NCI-H2196 (cell line): ENCODE measurements around the gene RAB31.
A peak's percentile ranks its signal among the peaks of the same experiment; 100 is the strongest.

Experiments used
- DNase-seq: peaks from one replicate; lab custom pipeline; 2025; ENCODE audit not compliant: unreplicated experiment; lab: John Stamatoyannopoulos, UW

The RAB31 gene

GRCh38 chr18:9814431-9814830, 106.3 kb downstream of the RAB31 start:
- DNase-seq: no peak

GRCh38 chr18:9817286-9817685, 109.2 kb downstream of the RAB31 start:
- no peak for DNase-seq

DNA sequence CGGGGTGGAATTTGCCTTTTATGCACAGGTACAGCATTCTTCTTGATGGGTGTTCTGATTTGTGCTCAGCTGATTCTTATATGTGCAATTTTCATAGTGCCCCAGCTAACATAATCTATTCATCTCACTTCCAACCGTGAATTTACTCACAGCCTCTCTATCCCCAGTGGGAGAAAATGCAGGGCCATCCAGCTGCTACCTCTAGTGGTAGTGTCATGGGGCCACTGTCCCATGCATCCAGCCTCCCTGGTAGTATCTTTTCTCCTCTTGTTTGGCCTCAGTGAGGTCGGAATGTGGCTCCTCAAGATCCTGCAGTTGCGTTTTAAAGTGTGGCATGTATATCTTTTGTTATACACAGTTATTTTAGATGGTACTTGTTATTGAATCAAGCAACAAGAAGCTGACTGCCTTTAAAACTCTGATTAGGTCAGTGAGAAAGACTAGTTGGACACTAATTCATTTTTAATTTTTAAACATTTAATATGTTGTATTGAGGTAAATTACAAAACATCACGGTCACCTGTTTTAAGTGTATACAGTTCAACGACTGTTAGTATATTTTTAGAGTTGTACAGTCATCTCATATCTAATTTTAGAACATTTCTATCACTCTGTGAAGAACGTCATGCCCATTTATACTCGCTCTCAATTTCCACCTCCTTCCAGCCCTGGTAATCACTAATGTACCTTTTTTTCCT, 109.8 kb downstream of the RAB31 start:
- DNase-seq: no peak

DNA sequence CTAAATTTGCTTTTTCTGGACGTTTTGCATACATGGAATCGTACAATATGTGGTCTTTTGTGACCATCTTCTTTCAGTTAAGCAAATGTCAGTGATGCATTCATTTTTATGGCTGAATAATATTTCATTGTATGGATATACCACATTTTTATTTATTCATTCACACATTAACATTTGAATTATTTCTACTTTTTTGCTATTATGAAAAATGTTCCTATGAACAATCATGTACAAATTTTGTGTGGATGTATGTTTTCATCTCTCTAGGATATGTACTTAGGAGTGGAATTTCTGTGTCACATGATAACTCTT, 110.3 kb downstream of the RAB31 start:
- no peak for DNase-seq

DNA sequence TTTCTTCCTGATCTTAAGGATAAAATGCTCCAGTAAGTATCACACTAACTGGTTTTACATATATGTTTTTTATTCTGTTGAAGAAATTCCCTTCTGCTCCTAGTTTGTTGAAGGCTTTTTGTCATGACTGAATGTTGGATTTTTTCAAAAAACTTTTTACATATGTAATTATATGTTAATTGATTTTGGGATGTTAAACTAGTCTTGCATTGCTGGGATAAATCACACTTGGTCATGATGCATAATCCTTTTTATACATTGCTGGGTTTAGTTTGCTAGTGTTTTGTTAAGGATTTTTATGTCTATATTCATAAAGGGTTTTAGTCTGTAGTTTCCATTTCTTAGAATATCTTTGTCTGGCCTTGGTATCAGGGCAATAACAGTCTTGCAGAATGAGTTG, 112.0 kb downstream of the RAB31 start:
- no peak for DNase-seq

DNA sequence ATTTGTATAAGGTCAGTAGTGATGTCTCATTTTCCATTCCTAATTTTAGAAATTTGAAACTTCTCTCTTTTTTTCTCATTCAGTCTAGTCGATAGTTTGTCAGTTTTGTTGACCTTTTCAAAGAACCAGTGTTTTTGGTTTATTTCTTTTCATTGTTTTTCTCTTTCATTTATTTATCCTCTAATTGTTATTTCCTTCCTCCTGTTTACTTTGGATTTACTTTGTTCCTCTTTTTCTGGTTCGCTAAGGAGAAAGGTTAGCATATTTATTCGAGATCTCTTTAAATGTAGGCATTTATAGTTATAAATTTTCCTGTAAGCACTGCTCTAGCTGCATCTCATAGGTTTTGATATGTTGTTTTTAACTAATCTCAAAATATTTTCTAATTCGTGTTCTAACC, 112.6 kb downstream of the RAB31 start:
- no peak for DNase-seq

- no peak for DNase-seq
Observed at GRCh38 chr18:9822587-9823185, 114.6 kb downstream of the RAB31 start.

DNA sequence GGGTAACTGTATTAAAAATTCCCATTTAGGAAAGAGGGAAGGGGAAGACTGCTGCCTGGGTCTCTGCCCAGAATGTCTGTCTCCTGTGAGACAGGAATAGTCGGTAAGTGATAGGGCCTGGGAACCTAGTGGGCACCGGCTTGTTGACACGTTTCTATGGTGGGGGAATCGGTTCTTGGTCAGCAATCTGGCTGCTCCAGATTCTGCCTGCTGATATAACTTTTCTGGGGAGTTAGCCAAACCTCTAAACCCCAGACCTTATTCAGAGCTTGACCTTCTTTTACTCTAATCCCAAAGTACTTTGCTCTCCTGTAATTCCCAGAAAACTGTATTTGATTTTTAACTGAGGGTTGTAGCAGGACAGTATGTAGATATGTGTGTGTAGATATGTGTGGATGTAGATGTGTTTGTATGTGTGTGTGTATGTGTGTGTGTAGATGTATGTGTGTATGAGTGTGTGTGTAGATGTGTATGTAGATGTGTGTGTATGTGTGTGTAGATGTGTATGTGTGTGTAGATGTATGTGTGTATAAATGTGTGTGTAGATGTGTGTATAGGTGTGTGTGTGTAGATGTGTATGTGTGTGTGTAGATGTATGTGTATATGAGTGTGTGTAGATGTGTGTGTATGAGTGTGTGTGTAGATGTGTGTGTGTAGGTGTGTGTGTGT, 115.8 kb downstream of the RAB31 start:
- no peak for DNase-seq

- no peak for DNase-seq
Observed at GRCh38 chr18:9824474-9824832, 116.4 kb downstream of the RAB31 start.

DNA sequence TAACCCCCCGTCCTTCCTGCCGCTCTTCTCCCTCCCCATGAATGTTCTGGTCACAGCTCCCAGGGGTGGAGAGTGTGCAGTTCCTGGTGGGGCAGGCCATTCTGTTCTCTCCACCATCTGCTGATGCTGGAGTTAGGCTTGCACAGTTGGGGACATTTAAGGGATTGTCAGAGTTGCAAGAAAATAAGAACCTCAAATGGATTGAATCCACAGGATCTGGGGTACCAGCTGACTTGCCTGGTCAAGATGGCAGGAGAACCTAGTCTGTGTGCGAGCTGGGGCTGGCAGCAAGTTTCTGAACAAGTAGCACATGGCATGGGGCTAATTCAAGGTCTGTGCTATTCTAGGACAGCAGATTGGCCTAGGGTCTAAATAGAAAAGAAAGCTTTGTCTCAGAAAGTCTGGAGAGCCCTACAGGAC, 116.9 kb downstream of the RAB31 start:
- DNase-seq: no peak

GRCh38 chr18:9825571-9826073, 117.5 kb downstream of the RAB31 start:
- peak; percentile 78 for DNase-seq

GRCh38 chr18:9826685-9827084, 118.6 kb downstream of the RAB31 start:
- DNase-seq: no peak

- no peak for DNase-seq
Observed at GRCh38 chr18:9827211-9827792, 119.2 kb downstream of the RAB31 start.

- no peak for DNase-seq
Observed at GRCh38 chr18:9827793-9828505, 119.8 kb downstream of the RAB31 start.

- DNase-seq: no peak
Observed at GRCh38 chr18:9828506-9829396, 120.7 kb downstream of the RAB31 start.

- DNase-seq: no peak
Observed at GRCh38 chr18:9829397-9829712, 121.3 kb downstream of the RAB31 start.

DNA sequence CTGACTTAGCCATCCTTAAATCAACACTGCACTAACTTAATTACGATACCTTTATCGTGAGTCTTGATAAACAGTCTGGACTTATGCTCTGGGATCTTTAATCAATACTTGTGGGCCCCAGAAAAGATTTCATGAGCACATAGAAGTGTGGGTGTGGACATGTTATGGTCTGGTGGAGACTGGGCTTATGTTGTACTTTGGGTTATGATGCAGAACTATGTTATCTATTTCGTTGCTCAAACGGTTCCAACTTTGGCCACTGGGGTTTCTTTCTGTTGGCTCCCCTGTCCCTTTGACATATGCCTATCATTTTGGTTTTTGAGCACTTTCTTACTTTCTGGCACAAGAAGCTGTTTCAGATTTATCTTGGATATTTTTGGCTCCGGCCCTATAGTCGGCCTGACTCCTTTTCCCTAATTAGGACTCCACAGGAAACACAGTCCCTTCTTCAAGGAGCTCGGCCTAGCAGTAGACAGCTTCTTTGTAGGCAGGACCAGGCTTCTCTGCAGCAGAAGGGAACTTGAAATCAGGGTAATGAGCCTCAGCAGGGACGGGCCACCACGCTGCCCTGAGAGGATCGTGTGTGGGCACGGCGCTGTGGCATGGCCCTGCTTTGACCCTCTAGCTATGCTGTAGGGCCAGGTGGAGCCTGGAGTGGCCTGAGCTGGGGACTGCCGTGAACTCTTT, 123.1 kb downstream of the RAB31 start:
- no peak for DNase-seq

- no peak for DNase-seq
Observed at GRCh38 chr18:9831723-9832199, 123.7 kb downstream of the RAB31 start.

- no peak for DNase-seq
Observed at GRCh38 chr18:9832871-9833270, 124.8 kb downstream of the RAB31 start.

DNA sequence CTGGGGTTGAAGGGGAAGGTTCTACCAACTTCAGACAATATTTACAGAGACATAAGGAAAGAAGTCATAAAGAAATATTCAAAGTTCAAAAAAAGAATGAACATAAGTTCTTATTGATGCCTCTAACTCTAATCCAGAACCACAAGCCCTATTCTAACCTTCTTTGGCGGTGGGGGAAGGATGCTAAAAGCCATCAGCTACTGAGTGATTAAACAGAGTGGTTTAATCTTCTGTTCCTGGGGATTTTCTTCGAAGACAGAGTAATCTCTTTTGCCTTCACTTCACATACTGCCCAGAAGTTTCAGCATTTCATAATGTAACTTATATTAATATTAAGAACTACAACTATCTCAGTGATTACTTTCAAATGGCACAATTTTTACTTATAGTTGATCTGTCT, 126.5 kb downstream of the RAB31 start:
- no peak for DNase-seq
